HG02798 (cell line): ENCODE measurements around the gene BNC2.

Experiments
- ATAC-seq: cut with Tn5 transposase; IDR thresholded peaks from one replicate; pipeline ENCODE4 v1.9.1; 2021; ENCODE audit warnings: mild to moderate bottlenecking; ENCODE audit not compliant: unreplicated experiment, poor library complexity

The BNC2 gene

GRCh38 chr9:16406526-16407225 is 463.8 kb downstream of the BNC2 start:
- no peak for ATAC-seq

- no peak for ATAC-seq
Observed at GRCh38 chr9:16405421-16405820, 465.0 kb downstream of the BNC2 start.

- no peak for ATAC-seq
Observed at GRCh38 chr9:16401701-16402100, 468.8 kb downstream of the BNC2 start.

GRCh38 chr9:16398691-16399090 is 471.8 kb downstream of the BNC2 start:
- ATAC-seq, result no peak

GRCh38 chr9:16396389-16396788 is 474.1 kb downstream of the BNC2 start:
- ATAC-seq, result no peak

GRCh38 chr9:16391369-16391768 is 479.1 kb downstream of the BNC2 start:
- ATAC-seq, result no peak

GRCh38 chr9:16387382-16387781 is 483.1 kb downstream of the BNC2 start:
- no peak for ATAC-seq

- no peak for ATAC-seq
Observed at GRCh38 chr9:16386827-16387077, 483.7 kb downstream of the BNC2 start.

- ATAC-seq, result no peak
Observed at GRCh38 chr9:16386007-16386826, 484.3 kb downstream of the BNC2 start.

GRCh38 chr9:16385590-16385989 is 484.9 kb downstream of the BNC2 start:
- ATAC-seq, result no peak

- no peak for ATAC-seq
Observed at GRCh38 chr9:16384993-16385392, 485.5 kb downstream of the BNC2 start.

GRCh38 chr9:16377311-16377710 is 493.2 kb downstream of the BNC2 start:
- ATAC-seq, result no peak

- ATAC-seq, result no peak
Observed at GRCh38 chr9:16371306-16371705, 499.2 kb downstream of the BNC2 start.

GRCh38 chr9:16370647-16371046 is 499.8 kb downstream of the BNC2 start:
- ATAC-seq, result no peak

GRCh38 chr9:16369427-16369826 is 501.0 kb downstream of the BNC2 start:
- ATAC-seq, result no peak

- ATAC-seq, result no peak
Observed at GRCh38 chr9:16368237-16369087, 502.0 kb downstream of the BNC2 start.

GRCh38 chr9:16367605-16368231 is 502.8 kb downstream of the BNC2 start:
- no peak for ATAC-seq

- ATAC-seq, result no peak
Observed at GRCh38 chr9:16364347-16364746, 506.1 kb downstream of the BNC2 start.

- no peak for ATAC-seq
Observed at GRCh38 chr9:16363916-16364315, 506.6 kb downstream of the BNC2 start.

GRCh38 chr9:16363073-16363781 is 507.2 kb downstream of the BNC2 start:
- no peak for ATAC-seq
